HuH-7 (cell line): ENCODE measurements around the gene POU6F2.

Source experiments
- DNase-seq: peaks from one replicate; pipeline ENCODE4 v3.0.0; 2011; ENCODE audit warnings: low spot score

The POU6F2 gene

DNA sequence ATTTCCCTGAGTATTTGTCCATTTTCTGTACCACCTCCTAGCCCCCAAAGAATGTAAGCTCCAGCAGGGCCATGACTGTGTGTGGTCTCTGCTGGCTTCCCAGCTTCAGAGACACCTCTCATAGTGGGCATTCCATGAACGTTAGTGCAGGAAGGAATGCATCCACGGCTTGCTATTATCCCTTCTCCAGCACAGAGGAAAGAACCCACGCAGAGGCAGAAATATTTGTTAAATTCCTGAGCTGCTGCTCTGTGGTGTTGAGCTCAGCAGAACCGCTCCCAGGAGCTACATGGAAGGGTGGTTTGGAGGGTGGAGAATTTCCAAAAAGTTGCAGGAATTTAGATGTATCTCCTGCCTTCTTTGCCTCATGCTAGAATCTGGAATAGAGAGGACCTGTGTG lies 275.2 kb downstream of the POU6F2 start:
- DNase-seq = no peak

DNA sequence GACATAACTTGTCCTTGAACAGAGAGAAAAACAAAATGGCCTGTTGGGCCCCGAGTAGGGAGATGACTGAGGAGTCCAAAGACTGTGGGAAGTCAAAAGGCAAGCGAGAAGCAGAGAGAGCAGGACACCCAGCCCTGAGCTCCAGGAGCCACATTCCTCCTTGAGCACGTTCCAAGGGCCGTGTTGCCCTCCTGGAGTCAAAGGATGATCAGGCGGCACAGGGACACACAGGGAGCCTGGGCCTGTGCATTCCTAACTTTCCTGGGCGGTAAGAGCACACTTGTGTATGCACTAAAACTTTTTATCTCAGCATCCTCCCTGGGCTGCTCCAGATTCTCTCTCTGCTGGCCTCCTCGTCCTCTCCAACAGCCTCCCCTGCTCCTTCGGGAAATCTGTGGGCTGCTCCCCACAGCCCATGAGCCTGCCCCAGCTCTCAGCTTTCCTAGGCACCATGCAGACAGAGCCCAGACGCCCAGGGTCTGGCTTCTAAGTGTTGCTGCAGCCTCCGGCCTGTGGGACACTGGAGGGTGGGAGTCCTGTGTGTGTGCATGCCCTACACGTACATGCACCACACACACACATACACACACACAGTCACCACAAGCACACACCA lies 281.8 kb downstream of the POU6F2 start:
- DNase-seq = no peak

GRCh38 chr7:39260279-39260844 lies 282.7 kb downstream of the POU6F2 start:
- no peak for DNase-seq

DNA sequence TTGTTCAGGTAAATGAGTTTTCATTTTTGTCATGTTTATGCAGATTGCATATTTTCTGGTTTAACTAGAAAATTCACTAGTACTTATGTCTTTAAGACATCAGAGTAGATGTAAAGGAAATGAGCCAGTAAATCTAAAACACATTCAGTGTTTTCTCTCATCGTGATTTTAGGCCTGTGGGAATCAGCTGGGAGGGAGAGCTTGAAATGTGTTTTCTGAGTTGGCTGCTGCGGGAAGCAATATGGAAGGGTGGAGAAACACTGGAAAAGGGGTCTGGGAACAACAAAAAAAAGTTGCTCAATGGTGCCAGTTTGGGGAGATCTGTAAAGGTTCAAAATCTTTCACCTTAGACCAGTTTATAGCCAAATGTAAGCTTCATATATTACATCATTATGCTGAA lies 284.1 kb downstream of the POU6F2 start:
- DNase-seq = no peak

DNA sequence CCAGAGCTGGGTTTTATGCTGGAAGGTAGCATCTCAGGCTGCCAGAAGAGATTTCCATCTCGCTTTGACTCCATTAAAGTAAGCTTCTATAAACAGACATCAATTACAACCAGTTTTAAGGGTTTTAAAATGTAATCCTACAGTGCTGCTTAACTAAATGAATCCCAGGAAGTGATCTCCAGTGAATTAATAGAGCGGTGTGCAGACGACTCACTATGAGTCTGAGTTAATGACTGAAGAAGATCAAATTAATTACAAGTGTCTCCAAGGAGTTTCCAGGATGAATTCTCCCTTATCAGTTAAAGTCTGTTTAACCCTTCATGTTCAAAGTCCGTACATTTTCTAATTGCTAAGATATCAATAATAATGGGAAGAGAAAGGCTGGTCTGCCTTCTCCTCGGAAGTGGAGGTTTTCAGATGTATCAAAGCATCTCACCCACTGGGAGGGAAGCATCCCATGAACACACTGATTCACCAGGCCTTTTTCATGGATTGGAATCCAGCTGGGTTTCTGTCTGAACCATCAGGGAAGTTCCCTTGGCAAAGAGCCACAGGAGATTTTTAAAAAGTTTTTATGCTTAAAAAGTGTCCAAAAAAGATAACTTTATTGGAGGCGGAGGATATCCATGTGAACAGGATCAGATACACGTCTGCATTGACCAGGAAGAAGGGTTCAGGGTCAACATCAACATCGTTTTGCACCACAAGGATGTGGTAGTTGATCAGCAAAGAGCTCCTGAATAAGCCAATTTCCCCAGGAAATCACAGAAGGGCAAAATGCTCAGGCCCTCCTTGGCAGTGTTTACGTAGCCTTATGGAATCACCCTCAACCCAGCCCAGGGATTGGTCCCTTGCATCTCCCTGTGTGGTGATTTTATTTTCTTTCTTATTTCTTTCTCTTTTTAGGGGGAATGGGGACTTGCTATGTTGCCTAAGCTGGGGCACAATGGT lies 288.2 kb downstream of the POU6F2 start:
- DNase-seq = no peak

DNA sequence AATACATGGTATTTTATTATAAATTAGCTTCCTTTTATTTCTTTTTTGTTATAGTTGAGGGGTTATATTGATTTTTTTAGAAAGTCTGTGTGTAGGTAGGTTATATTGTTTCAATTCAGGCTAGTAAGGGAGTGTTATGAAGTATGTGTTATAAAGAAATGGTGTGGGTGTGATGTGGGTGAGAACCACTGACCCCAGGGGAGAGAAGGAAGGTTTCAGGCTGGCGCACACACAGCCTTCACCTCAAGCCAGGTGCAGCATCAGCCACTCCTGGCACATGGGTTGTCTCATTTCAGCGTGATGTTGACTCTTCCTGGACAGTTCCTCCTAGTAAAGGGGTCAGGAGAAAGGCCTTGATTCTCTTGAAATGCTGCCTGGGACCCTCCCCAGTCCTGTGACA lies 291.3 kb downstream of the POU6F2 start:
- no peak for DNase-seq

DNA sequence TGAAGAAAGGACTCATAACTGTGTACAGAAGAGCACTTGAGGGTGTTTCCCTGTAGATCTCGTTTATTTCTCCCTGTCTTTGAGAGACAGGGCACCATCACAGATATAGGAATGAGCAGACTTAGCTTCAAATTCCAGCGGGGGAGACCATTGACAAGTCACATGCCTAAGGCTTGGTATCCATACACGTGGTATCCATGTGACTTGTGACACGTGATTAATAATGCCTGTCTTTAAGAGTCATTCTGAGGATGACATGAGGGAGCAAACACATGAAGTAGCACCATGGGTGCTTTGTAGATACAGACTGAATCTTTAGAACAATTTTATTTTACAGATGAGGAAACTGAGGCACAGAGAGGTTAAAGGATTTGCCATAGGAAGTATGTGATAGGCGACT lies 292.3 kb downstream of the POU6F2 start:
- no peak for DNase-seq

GRCh38 chr7:39271402-39271801 lies 293.7 kb downstream of the POU6F2 start:
- DNase-seq = no peak

- DNase-seq = no peak
These were observed 294.4 kb downstream of the POU6F2 start for GRCh38 chr7:39272111-39272510.

GRCh38 chr7:39272691-39273090 lies 295.0 kb downstream of the POU6F2 start:
- no peak for DNase-seq

DNA sequence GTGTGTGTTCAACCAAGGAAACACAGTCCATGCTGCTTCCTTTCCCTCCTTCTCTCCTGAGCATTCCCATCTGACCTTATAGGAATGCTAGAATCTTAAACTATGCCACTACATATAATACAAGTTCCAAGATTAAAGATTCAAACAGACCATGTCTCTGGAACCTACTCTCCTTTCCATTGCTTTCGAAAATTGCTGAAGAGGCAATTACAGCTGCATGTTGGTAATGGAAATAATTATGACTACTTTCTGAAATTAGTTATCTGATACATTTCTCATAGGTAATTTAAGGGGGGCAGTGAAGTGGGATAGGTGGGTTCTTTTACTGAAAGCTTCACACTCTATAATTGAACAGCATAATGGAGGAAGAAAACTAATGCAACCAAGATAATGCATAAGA lies 302.6 kb downstream of the POU6F2 start:
- DNase-seq = no peak

DNA sequence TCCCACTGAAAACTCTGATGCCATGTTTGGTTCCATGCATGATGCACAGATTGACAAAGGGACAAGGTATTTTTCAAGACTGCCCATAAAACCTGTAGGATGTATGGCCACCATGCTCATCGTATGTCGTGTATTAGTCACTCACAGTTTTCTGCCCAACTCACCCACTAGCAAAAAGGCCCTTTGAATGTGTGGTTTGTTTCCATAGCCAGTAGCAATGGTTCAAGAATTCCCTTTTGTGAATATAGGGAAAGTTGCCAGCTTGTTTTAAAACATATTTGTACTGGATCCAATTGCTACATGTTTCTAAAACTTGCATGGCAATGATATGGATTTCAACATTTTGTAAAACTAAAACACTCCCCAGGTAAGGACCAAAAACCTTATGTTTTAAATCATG lies 307.5 kb downstream of the POU6F2 start:
- no peak for DNase-seq

DNA sequence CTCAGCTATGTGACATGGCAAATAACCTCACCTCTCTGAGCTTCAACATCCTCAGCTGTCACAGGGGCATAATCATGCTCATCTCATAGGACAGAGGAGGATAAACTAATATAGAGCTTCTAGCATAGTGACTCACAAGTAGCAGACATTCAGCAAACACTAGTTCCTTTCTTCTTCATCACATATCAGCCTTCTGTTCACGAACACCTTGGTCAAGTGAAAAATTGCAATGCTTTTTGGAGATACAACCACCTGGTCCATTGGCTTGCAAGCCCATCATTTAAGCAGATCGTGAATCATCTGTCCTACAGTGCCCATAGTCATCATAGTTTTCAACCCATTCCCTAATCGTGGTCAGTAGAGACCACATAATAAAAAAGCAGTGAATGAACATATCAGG lies 310.6 kb downstream of the POU6F2 start:
- DNase-seq = no peak

GRCh38 chr7:39291628-39292410 lies 314.1 kb downstream of the POU6F2 start:
- DNase-seq = peak; percentile 20

DNA sequence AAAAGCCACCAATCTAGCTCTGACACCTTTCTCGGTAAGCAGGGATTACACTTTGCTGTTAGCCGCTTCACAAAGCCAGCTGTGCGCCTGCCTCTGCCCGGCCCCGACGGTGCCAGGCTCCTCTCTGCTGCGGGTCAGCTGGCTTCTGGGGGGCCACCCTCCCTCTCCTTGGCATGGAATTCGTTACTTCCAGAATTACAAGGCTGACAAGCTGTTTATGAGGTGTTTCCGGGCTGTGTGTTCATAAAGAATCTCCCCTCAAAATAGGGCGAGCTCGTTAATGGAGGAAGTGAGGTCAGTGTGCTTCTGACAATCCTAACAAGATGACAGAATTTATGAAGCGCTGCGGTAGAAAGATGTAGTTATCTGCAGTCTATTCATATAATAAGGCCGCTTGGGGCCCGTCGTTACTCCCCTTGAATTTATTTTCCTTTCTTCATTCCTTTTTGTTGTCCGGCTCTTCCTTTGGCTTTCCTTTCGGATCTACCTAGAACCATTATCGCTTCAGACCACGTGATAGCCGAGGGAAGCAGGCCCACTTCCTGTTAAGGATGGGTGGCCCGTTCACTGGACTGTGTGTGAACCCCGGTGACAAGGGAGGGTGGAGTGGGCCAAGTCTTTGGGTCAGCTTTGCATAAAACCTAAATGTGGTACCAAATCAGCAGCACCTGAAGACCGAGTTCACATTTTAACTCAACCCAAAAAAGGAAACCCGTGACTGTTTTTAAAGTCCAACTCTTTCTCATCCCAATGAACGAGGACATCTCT lies 315.5 kb downstream of the POU6F2 start:
- no peak for DNase-seq

DNA sequence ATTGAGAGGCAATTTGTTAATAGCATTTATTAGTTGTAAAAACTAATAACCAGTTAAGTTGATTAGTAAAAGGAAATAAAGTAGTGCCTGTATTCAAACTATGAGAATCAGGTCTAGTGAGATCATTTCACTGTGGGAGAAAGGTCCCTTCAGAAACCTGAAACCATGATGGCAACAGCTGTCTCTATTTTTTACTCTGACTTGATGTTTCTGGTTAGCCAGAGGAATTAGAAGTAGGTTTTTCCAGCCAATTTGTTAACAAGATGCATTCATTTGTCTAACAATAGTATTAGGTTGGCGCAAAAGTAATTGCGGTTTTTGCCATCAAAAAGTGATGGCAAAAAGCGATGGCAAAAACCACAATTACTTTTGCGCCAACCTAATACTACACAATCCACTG lies 316.3 kb downstream of the POU6F2 start:
- no peak for DNase-seq

DNA sequence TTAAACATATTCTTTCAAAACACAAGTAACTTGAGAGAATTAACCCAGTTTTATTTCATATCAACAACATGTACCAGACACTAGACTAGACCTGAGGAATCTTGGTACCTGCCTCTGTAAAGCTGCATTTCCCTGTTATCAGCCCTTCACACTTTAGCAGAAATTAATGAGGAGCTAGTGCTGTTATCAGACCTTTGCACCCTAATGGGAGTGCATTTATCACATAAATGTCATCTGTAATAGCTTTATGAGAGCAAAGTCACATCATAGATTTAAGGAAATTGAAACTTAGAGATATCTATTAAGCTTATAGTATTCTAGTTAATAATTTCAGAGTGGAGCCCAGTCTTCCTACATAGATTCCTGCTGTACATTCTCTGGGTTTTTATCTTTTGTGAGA lies 318.1 kb downstream of the POU6F2 start:
- DNase-seq = no peak

- no peak for DNase-seq
These were observed 322.0 kb downstream of the POU6F2 start for GRCh38 chr7:39299695-39300094.

DNA sequence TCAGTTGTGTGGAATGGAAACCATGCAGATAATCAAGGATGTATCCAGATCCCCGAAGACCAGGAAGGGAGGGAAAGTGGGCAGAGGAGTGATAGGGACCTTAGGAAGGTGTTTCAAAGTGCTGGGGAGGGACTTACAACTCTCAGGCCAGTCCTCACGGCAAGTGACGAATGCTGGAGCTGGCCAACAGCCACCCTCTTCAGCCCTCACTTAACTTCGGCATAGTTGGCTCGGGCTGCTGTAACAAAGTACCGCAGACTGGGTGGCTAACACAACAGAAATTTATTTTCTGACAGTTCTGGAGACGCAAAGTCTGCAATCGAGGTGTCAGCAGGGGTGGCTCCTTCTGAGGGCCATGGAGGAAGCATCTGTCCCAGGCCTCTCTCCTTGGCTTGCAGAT lies 322.6 kb downstream of the POU6F2 start:
- DNase-seq = no peak

GRCh38 chr7:39301543-39301942 lies 323.8 kb downstream of the POU6F2 start:
- DNase-seq = no peak

- no peak for DNase-seq
These were observed 326.5 kb downstream of the POU6F2 start for GRCh38 chr7:39304178-39304577.
